GM10847 (cell line): ENCODE results near the gene KRTAP5-1.

Experiments used
- POLR2A ChIP-seq: IDR thresholded peaks from 2 replicates; pipeline ENCODE4 v1.6.1; 2011; ENCODE audit not compliant: insufficient read length; ENCODE audit errors: extremely low read depth

KRTAP5-1 gene

DNA sequence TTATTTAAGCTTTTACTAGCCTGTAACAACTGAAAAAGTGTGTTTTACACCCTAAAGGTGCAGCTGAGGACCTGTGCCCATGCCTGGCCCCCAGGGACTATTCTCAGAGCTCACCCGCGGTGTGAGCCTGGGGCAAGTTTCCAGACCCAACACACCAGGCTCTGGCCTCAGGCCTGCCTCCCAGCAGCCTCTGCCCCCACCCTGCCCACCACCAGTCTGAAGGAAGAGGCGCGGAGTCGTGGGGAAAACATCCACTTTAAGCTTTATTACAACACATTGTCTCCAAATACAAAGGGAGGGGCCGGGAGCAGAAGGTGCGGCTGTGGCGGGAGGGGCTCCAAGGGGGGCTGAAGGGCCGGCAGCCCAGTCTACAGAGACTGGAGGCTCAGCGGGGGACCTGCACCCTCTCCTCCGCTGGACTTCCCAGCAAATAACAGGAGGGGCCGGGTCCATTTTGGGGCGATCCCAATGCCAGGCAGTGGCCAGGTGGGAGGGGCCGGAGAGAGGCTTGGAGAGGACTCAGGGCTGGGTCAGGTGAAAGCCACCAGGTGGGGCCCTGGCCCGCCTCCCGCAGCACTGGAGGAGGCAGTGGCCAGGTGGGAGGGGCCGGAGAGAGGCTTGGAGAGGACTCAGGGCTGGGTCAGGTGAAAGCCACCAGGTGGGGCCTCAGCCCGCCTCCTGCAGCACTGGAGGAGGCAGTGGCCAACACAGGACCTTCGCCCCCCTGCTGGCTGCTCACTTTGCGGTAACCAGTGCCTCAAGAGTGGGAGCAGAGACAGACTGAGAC, 31.1 kb downstream of the KRTAP5-1 start:
- no peak for TF ChIP-seq POLR2A

DNA sequence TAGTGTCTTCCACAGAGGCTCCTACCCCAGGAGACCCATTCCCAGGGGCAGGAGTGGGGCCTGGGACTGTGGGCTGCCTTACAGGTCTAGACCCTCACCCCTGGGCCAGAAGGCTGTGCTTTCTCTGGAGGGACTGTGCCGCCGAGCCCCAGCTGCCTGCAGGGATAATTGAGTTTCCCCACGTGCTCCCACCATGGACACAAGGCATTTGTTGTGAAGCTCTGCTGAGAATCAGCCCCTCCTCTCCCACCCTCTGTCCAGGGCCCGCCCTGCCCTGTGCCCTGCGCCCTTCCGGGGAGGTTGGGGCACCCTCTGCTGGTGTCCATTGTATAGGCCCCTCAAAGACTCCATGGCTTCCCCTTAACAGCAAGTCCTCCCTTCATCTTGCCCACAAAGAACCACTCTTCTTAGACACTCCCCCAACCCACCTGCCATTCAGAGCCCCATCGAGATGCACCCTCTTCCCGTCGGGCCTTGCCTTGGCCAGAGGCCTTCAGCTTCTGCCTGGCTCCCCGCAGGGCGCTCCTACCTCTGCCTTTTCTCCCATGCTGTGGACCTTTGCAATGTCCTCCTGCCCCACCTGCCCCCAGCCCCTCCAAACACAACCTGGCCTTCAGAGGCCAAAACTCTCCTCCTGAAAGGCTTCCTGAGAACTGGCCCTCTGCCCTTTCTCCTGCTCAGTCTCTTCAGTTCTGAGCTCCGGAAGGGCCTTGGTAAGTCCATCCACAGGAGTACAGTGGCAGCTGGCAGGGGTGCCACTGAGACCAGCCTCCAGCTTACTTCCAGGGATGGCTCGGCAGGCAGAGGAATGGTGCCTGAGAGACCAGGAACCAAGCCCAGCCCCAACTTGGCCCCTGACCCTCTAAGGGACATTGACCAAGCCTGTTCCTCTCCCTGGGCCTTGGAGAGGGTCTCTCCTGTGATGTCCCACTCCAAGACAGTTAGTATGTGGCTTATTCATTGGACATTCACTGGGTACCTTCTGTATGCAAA, 35.4 kb downstream of the KRTAP5-1 start:
- no peak for TF ChIP-seq POLR2A

DNA sequence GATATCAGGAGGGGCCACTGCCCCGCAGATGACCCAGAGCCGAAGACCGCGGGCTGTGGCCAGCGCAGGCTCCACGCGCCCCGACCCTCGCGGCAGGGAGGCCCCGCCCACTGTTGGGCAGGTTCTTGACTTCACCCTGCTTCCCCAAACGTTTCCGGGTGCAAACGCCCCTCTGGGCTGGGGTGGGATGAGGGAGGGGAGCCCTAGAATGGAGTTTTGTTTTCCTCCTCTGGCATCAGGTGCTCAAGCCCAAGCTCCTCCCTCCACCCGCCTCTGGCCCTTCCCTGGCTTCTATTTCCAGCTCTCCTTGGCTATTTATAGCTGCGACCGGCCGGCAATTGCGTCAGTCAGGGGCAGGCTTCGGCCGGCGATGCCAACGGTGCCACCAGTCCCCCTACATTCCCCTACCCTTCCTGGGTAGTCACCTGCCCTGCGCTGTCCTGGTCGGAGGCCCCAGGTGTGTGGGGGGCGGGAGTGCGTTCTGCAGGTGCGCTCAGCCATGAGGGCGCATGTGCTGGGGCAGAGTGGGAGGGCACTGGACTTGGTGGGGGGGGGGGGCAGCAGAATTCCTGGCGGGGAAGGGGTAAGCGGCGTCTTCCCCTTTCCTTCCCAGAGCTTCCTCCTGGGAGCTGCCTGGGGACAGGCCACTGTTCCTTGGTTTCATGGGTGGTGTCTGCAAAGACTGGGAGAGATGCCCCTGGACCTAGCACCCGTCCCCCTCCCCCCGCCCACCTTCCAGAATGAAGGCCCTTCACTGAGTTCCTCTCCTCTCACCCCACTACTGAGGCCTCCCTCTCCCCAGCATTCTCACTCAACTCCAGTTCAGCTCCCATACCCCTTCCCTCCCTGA, 36.6 kb downstream of the KRTAP5-1 start:
- no peak for TF ChIP-seq POLR2A

DNA sequence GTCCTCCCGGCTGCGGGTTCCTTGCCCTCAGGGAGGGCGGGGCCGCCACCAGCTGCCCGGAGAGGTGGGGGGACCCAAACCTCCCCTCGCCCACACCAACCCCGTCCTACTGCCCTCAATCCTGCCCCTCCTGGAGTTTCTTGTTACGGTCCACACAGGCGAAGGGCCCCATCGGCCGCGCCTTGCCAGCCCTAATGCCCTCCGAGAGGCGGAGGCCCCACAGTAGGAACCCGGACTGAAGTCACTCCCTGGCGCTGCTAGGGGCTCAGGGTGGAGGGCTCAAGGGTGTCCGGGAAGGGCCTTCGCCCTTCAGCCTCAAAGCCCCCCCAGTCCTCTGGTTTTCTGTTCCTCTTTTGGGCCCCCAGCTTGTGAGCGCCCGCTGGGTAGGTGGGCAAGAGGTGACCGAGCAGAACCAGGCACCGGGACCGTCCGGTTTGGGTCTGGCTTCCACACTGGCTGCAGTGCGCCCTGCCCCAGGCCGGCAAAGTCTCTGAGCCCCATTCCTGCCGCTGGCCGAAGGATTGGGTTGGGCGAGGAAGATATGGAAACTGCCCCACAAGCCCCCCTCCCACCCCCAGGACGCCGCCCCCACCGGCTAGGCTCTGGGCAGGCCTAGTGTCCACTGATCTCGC, 37.5 kb downstream of the KRTAP5-1 start:
- TF ChIP-seq POLR2A: no peak

DNA sequence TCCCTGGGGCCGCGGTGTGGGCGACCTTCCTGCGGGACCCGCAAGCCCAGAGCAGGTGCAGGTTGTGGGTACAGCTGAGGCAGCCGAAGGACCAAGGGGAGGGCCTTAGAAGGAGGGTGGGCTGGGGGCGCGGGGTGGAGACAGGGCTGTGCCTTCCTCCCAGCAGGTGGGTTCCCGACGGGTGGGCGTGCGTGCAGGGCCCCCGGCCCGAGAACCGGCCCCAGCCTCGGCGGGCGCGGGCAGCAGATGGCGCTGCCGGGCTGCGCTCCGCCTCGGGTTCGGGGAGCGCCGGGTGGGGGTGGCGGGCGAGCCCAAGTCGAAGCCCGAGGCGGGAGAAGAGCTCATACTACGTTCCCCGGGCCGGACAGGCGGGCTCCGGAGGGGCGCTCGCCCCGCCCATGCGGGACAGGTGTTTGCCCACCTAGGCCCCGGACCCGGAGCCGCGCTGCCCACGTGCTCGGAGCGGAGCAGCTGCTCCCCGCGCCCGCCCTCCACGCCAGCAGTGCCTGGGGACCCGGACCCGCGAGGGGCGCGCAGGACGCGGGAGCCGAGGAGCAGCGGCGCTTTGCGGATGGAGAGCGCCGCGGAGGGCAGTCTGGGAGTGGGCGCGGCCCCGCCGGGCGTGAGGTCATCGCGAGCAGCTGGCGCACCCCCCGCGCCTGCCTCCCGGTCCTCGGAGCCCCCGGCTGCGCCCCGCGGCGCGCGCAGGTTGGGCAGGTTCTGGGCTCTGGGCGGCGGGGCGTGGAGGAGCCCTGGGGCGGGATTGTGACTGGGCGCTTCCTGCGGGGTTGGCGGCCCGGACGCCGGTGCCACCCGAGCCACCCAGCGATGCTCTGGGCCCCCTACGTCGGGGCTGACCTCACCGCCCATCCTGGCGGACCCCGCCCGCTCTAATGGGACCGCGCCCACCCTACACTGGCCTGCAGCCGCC, 38.3 kb downstream of the KRTAP5-1 start:
- no peak for TF ChIP-seq POLR2A

DNA sequence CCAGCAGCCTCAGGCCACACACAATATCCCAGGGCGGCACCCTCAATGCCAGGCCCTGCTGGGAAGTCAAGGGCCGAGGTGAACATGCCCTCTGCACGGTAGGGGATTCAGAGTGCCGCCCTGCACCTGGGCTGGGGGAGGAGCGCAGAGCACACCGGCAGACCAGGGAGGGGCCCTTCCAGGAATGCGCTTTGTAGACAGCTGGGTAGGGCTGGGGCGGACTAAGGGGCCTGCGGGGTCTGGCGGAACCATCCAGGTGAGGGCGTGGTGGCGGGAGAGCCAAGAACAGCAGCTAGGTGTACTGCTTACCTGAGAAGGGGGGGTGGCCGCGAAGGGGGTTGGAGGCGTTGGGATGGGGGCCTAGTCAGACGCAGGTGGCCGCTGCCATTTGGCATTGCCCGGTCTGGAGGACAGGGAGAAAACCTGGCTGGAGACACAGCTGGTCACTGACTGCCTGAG, 39.0 kb downstream of the KRTAP5-1 start:
- TF ChIP-seq POLR2A: no peak

DNA sequence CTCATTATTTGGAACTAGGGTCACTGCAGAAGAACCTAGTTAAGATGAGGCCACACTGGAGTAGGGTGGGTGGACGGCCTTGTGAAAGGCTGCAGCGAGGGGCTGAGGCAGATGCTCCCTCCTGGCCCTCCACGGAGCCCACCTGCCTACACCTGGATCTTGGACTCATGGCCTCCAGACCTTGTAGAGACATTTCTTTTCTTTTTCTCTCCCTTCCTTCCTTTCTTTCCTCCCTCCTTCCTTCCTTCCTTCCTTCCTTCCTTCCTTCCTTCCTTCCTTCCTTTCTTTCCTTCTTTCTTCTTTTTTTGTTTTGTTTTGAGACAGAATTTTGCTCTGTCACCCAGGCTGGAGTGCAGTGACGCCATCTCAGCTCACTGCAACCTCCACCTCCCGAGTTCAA, 39.7 kb downstream of the KRTAP5-1 start:
- no peak for TF ChIP-seq POLR2A

DNA sequence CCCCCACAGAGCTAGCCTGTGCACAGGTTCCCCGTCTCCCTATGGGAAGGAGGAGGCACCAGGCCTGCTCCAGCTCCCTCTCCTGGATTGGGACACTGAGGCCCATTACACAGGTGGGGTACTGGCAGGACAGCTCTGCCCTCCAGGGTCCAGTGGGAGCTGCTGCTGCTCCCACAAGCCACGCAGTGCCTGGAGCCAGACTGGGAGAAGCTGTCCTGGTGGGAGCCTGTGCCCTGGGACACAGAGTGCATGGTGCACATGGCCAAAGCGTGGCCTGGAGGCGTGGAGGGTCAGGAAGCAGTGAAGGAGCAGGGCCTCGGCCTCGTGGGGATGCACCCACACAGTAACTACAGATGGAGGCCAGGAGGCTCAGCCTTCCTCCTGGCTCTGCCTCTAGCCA, 40.5 kb downstream of the KRTAP5-1 start:
- TF ChIP-seq POLR2A: no peak

DNA sequence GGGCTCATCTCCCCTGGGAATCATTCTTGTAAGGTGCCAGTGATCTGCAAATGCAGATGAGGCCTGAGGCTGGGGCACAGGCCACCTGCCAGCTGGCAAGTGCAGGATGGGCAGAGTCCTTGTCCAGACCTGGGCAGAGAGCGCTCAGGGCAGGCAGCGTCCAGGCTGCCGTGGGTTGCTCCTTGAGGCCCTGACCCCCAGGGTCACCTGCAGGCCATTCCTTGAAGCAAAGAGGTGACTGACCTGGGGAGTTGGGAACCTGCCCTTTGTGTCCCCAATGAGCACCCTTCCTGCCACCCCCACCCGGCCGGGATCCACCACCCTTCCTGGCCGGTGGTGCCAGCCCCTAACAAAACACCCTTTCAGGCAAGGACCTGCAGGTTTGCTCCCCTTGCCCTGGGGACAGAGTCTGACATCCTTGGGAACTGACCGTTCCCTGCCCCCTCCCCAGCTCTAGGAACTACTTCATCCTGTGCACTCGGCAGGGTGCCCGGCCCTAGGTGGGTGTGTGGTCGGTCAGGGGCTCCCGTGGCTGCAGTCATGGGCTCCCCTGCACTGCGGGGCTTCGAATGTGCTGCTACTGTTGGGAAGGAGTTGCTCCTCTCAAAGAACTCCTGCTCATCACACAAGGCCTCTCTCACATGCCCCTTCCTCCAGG, 41.3 kb downstream of the KRTAP5-1 start:
- TF ChIP-seq POLR2A: no peak

DNA sequence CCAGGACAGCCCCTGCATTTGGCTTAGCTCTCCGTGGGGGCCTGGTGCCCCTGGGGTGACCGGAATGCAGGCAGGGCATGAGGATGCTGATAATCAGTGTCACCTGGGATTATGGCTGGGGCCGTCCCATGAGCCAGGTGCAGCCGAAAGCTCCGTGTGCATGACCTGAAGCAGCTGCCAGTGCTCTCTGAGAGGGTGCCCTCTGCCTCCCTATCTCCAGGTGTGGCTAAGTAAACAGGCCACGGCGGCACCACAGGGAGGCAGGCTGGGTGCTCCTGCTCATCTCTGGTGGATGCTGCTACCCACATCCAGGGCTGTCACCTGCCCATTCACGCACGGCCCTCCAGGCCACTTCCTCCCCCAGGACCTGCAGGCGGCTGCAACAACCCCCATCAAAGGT, 42.8 kb downstream of the KRTAP5-1 start:
- TF ChIP-seq POLR2A: no peak

DNA sequence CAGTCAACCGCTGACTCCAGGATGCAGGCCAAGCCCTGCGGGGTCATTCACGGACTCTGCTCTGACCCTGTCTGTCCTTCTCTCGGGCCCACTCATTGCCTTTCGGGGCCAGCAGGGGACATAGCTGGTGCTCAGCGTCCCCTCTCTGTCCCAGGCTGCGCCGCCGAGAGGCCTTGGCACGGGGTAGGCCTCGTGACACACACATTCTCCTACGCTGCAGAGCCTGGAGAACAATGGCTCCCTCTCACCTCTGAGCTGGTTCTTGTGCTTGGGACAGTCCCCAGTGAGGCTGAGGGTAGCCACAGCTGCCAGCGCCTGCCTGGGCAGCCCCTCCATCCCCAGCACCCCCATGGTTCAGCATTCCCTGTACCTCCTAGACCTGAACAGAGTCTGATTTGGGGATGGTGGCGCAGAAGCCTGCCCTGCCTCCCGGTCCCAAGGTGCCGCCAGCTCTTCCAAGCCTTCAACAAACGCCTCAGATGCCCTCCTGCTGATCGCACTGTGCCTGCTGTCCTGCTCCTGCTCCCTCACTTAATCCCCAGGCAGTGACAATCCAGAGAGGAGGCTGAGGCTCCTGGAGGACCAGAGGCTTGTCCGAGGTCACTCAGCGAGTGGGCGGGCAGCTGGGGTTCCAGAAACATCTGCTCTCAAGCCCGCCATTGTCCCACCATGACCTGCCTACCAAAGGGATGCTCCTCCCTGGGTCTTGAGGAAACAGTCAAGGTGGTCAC, 43.4 kb downstream of the KRTAP5-1 start:
- TF ChIP-seq POLR2A: no peak

DNA sequence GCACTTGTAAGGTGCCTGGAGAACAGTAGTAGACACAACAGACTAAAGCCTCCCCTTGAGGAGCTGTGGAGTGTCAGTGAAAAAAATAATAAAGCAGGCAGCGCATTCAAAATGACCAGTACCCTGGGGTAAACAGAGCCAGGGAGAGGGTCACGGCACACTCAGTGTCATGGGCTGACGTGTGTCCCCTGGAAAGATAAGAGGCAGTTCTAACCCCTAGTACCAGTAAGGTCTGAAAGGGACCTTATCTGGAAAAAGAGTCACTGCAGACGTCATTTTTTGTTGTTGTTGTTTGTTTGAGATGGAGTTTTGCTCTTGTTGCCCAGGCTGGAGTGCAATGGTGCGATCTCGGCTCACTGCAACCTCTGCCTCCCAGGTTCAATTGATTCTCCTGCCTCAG, 45.0 kb downstream of the KRTAP5-1 start:
- TF ChIP-seq POLR2A: no peak
